Stimulated activated effector memory CD8-positive, alpha-beta T cell treated with anti-CD3 and anti-CD28 coated beads, Interleukin-12 subunit alpha, Interleukin-12 subunit beta, amount 100 ng/mL, for 72 hours (primary cell): Measurements from ENCODE around the gene RPL36AL.
"Not testable (repeated sequence)": the region's sequence is repeated elsewhere in the genome, so short reads cannot be mapped to it uniquely, and the experiment has no call there.

Source experiments
- ATAC-seq: fragments of 150-1000 bp; cut with Tn5 transposase; 2 replicates; pipeline ENCODE4 v1.10.0; 2021
- DNase-seq, 2 donors: peaks; one replicate each; pipeline ENCODE4 v3.0.0; 2021 to 2022; ENCODE audit warnings: low spot score in 2 of 2
- H3K27ac Mint-ChIP-seq: one replicate; pipeline ENCODE4 v1.8.0; 2022; ENCODE audit warnings: mild to moderate bottlenecking, mixed read lengths
- H3K36me3 Mint-ChIP-seq: one replicate; pipeline ENCODE4 v1.8.0; 2022; ENCODE audit warnings: mild to moderate bottlenecking, mixed read lengths
- H3K4me1 Mint-ChIP-seq: one replicate; pipeline ENCODE4 v1.8.0; 2022; ENCODE audit warnings: mixed read lengths
- H3K4me3 Mint-ChIP-seq: one replicate; pipeline ENCODE4 v1.8.0; 2022; ENCODE audit warnings: mild to moderate bottlenecking, mixed read lengths
- H3K9me3 Mint-ChIP-seq: one replicate; pipeline ENCODE4 v1.8.0; 2022; ENCODE audit warnings: mixed read lengths

The RPL36AL gene

GRCh38 chr14:49620182-49621113, at the start of gene RPL36AL, which contains the start of gene MGAT2:
TSS of gene RPL36AL (minus strand) at chr14:49620626. CDS start at chr14:49619104, 1,522 bp downstream.
TSS of gene MGAT2 (plus strand) at chr14:49620799. CDS start at chr14:49621269, 470 bp downstream.
- H3K27ac Mint-ChIP-seq, result peak within 1 kb of the TSS; percentile 99
- H3K9me3 Mint-ChIP-seq, result no peaks in the 10 kb centered on the region
- ATAC-seq, result peak; percentile 92
- H3K36me3 Mint-ChIP-seq, result peaks cover 100% of the 10 kb centered on the region
- DNase-seq, result peak; percentile 93 to 98
- H3K4me1 Mint-ChIP-seq, result peaks cover 28% of the 10 kb centered on the region
- peak within 1 kb of the TSS; percentile 93 for H3K4me3 Mint-ChIP-seq

- DNase-seq (no peak), ATAC-seq (no peak)
- Mint-ChIP-seq H3K4me3 (no peak overlapping the region), H3K36me3 (peaks cover 11% of the 10 kb centered on the region), H3K9me3 (no peaks in the 10 kb centered on the region), H3K4me1 (no peaks in the 10 kb centered on the region), H3K27ac (no peak overlapping the region)
Measured at GRCh38 chr14:49659526-49660455, 39.4 kb upstream of the RPL36AL start.

GRCh38 chr14:49657500-49657899, 37.1 kb upstream of the RPL36AL start:
- not testable (repeated sequence) for H3K4me3 Mint-ChIP-seq, H3K4me1 Mint-ChIP-seq, H3K9me3 Mint-ChIP-seq, DNase-seq, H3K27ac Mint-ChIP-seq, ATAC-seq
- H3K36me3 Mint-ChIP-seq, result peaks cover 22% of the 10 kb centered on the region

- no peak overlapping the region for H3K27ac Mint-ChIP-seq
- no peak for ATAC-seq
- no peaks in the 10 kb centered on the region for H3K9me3 Mint-ChIP-seq
- no peak overlapping the region for H3K4me3 Mint-ChIP-seq
- DNase-seq, result no peak
- H3K4me1 Mint-ChIP-seq, result peaks cover 6% of the 10 kb centered on the region
- peaks cover 33% of the 10 kb centered on the region for H3K36me3 Mint-ChIP-seq
Measured at GRCh38 chr14:49654511-49654910, 34.1 kb upstream of the RPL36AL start.

GRCh38 chr14:49653508-49653907, 33.1 kb upstream of the RPL36AL start:
- DNase-seq (no peak), ATAC-seq (no peak)
- H3K27ac Mint-ChIP-seq, result no peak overlapping the region
- peaks cover 43% of the 10 kb centered on the region for H3K36me3 Mint-ChIP-seq
- no peaks in the 10 kb centered on the region for H3K9me3 Mint-ChIP-seq
- no peak overlapping the region for H3K4me3 Mint-ChIP-seq
- peaks cover 6% of the 10 kb centered on the region for H3K4me1 Mint-ChIP-seq

- H3K27ac Mint-ChIP-seq, result peak overlapping the region; percentile 3
- H3K4me1 Mint-ChIP-seq, result peaks cover 22% of the 10 kb centered on the region
- peaks cover 71% of the 10 kb centered on the region for H3K36me3 Mint-ChIP-seq
- no peak overlapping the region for H3K4me3 Mint-ChIP-seq
- no peak for ATAC-seq
- H3K9me3 Mint-ChIP-seq, result no peaks in the 10 kb centered on the region
- no peak for DNase-seq
Measured at GRCh38 chr14:49642163-49642562, 21.7 kb upstream of the RPL36AL start.

- DNase-seq (no peak), ATAC-seq (no peak)
- Mint-ChIP-seq H3K4me1 (peaks cover 26% of the 10 kb centered on the region), H3K9me3 (no peaks in the 10 kb centered on the region), H3K36me3 (peaks cover 71% of the 10 kb centered on the region), H3K27ac (peak overlapping the region; percentile 3), H3K4me3 (no peak overlapping the region)
Measured at GRCh38 chr14:49641697-49642129, 21.3 kb upstream of the RPL36AL start.

- H3K9me3 Mint-ChIP-seq, result no peaks in the 10 kb centered on the region
- no peak overlapping the region for H3K4me3 Mint-ChIP-seq
- ATAC-seq, result no peak
- DNase-seq, result no peak
- H3K27ac Mint-ChIP-seq, result peak overlapping the region; percentile 60
- peaks cover 71% of the 10 kb centered on the region for H3K36me3 Mint-ChIP-seq
- peaks cover 30% of the 10 kb centered on the region for H3K4me1 Mint-ChIP-seq
Measured at GRCh38 chr14:49640540-49641417, 20.4 kb upstream of the RPL36AL start.

- ATAC-seq, result no peak
- Mint-ChIP-seq H3K36me3 (peaks cover 79% of the 10 kb centered on the region), H3K4me3 (peak overlapping the region; percentile 95), H3K4me1 (peaks cover 35% of the 10 kb centered on the region), H3K27ac (peak overlapping the region; percentile 96), H3K9me3 (no peaks in the 10 kb centered on the region)
- DNase-seq, result no peak
Measured at GRCh38 chr14:49637534-49638078, 17.2 kb upstream of the RPL36AL start.

- peaks cover 30% of the 10 kb centered on the region for H3K4me1 Mint-ChIP-seq
- H3K9me3 Mint-ChIP-seq, result no peaks in the 10 kb centered on the region
- DNase-seq (no peak), ATAC-seq (no peak)
- H3K27ac Mint-ChIP-seq, result peak overlapping the region; percentile 96
- peaks cover 85% of the 10 kb centered on the region for H3K36me3 Mint-ChIP-seq
- H3K4me3 Mint-ChIP-seq, result peak overlapping the region; percentile 95
Measured at GRCh38 chr14:49636866-49637265, 16.4 kb upstream of the RPL36AL start.

GRCh38 chr14:49634547-49635334, 14.3 kb upstream of the RPL36AL start, which contains the start of gene DNAAF2:
TSS of gene DNAAF2 (minus strand) at chr14:49635244. CDS start at chr14:49635149, 95 bp downstream.
- peak; percentile 70 for ATAC-seq
- no peaks in the 10 kb centered on the region for H3K9me3 Mint-ChIP-seq

GRCh38 chr14:49633640-49634546, 13.5 kb upstream of the RPL36AL start:
- H3K36me3 Mint-ChIP-seq, result peaks cover 84% of the 10 kb centered on the region

More at GRCh38 chr14:49634547-49635334, 14.3 kb upstream of the RPL36AL start, which contains the start of gene DNAAF2:
- H3K4me3 Mint-ChIP-seq, result peak within 1 kb of the TSS; percentile 95
- peaks cover 84% of the 10 kb centered on the region for H3K36me3 Mint-ChIP-seq
- peak within 1 kb of the TSS; percentile 96 for H3K27ac Mint-ChIP-seq
- peaks cover 39% of the 10 kb centered on the region for H3K4me1 Mint-ChIP-seq
- no peak for DNase-seq

More at GRCh38 chr14:49633640-49634546, 13.5 kb upstream of the RPL36AL start:
- peak overlapping the region; percentile 95 for H3K4me3 Mint-ChIP-seq
- no peaks in the 10 kb centered on the region for H3K9me3 Mint-ChIP-seq
- DNase-seq (peak; percentile 87 to 97), ATAC-seq (peak; percentile 90)
- H3K4me1 Mint-ChIP-seq, result peaks cover 37% of the 10 kb centered on the region
- peak overlapping the region; percentile 96 for H3K27ac Mint-ChIP-seq
